Measurements from ENCODE around the gene TRIP13.

Gene TRIP13

DNA sequence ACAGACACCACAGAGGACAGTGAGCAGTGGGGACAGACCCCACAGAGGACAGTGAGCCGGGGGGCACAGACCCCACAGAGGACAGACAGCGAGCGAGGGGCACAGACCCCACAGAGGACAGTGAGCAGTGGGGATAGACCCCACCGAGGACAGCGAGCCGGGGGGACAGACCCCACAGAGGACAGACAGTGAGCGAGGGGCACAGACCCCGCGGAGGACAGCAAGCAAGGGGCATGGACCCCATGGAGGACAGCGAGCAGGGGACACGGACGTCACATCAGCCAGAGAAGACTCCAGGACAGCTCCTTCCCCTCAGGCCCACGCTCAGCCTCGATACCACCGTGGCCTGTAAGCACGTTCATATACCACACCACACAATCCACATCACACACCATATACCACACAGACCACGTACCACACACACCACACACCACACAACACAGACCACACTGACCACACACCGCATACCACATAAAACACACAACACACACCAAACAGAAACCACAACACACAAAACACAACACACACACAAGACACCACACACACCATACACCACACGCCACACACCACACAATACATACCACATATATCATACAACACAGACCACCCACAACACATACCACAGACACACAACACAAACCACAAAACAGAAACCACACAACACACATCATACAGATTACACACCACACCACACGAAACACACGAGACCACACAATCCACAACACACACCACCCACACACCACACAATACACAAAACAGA lies 36.7 kb upstream of the TRIP13 start:
- DNase-seq = no peak

DNA sequence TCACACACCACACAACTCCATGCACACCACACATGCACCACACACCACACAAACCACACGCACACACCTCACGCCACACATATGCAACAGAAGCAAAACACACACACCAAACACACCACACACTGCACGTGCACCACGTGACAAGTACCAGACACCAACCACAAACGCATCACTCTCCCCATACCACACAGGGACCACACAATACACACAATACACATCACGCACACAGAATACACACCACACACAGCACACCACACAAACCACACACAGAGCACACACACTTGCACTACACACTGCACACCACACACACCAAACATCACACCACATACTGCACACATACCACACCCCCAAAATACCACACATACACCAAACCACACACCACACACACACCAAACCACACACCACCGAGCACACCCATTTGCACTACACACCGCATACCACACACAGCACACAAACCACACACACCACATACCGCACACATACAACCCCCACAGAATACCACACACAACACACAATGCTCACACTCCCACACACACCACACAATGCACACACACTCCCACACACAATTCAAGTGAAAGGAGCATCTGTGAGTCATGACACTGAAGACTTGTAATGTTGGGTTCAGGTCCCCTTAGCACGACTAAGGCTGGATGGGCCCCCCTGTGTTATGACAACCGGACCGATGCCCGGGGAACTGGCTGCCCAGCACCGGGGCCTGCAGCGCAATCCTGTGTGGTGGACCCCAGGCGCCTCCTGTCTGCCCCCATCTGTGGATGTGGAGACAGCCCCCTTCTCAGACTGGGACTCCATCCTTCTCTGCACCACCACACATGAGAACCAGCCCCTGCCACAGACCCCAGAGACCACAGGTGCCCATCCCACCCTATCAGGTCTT lies 35.9 kb upstream of the TRIP13 start:
- no peak for DNase-seq

DNA sequence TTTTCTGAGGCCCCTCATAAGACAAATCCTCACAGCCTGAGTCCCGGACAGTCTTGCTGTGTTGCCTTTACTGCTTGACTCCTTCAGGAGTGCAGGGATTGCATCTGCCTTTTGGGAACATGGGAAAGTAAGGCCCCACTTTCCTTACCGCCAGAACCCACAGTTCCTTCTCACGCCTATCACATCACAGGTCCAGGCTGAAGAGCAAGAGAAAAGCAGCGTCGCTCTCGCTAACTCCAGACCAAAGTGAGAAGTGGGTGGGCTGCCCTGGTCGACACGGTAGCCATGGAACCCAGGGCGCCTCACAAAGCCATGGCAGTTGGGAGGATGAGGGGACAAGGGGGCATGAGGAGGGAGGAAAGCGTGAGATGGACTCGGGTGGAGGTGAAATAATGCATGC lies 34.0 kb upstream of the TRIP13 start:
- no peak for DNase-seq

DNA sequence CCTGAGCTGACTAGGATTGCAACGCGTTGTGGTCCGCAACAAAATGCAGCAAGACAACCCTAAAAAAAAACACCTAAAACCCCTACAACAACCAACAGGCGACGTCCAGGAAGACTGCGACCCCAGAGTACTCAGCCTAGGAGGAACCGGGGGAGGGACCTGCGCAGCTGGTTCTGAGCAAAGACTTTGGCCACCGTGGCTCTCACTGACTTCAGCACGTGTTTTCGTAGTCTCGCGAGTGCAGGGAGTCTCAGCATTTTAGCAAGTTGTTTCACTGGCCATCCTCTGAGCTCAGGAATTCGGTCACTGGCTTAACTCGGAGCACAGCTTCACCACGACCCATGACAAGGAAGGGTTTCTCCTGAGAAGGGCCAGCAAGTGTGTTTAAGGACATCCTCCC lies 33.3 kb upstream of the TRIP13 start:
- DNase-seq = no peak

DNA sequence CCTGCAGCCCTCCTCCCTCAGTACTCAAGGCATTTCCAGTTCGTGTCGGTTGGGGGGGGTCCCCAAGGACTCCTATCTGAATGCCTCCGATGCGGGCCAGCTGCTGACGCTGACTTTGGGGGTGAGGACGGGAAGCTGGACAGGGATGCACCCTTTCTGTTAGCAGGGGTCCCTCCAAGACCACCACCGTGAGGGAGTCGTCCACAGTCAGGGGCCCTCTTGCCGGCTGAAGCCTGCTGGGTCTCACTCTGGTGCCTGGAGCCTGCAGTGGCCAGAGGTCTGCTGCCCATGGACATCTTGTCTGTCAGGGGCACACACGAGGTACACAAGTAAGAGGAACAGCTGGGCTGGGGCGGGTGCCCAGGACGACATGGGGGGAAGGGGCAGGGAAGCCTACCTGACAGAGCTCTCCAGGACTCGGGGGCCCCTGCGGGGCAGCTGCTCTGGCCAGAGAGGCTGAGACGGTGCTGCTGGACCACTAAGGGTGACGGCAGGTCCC lies 32.8 kb upstream of the TRIP13 start:
- no peak for DNase-seq

DNA sequence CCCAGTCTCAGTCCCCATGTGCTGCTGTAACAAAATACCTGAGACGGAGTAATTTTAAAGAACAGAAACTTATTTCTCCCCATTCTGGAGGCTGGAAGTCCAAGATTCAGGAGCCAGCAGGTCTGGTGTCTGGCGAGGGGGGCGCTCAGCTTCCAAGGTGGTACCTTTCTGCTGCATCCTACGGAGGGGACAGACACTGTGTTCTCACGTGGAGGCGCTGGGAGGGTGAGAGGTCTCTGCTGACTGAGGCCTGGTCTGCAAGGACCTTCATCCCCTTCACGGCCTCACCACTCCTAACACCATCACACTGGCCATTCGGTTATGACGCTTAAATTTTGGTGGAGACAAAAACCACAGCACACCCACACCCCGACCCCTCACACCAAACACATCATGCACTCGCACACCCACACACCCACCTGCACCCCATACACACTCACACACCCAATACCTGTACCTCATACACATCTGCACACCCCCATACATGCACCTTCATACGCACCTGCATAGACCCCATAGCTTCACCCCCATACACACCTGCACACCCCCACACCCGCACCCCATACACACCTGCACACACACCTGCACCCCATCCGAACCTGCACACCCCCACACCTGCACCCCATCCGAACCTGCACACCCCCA lies 32.1 kb upstream of the TRIP13 start:
- no peak for DNase-seq

DNA sequence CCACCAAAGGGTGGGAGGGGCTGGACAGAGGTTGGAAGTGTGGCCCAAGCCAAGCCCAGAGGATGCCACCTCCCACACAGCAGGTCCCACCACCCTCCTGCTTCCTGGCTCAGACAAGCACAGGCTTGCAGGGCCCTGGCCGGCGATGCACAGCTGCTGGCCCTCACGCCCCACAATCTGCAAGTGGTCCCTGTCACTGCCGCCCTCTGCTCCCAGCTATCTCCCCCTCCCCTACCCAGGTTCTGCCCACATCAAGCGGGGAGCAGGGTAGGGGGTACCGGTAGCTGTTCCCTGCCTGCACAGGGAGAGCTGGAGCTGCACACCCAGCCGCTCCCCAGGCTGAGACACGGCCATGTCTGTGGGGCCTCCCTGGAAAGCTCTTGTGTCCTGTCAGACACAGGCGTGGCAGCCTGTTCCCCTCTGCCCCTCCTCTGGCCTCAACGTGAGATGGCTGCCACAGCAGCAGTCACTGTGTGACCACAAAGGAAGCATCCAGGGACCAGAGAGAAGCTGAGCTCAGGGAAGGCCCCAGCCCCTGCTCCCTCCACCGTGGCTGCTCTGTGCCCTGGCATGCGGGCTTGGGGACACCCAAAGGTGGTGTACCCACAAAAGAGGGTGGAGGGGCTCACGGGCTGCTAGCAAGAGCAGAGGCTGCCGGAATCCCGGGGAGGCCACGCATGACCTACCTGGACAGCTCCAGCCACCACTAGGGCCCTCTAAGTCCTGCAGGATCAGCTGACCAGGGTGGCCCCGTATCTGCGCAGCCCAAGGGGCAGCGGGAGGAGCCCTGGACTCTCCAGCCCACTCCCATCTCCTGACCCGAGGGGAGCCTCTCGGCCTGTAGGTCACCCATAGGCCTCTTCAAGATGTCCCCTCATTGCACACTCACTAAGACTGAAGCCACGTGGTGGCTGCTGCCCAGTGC lies 31.0 kb upstream of the TRIP13 start:
- no peak for DNase-seq

DNA sequence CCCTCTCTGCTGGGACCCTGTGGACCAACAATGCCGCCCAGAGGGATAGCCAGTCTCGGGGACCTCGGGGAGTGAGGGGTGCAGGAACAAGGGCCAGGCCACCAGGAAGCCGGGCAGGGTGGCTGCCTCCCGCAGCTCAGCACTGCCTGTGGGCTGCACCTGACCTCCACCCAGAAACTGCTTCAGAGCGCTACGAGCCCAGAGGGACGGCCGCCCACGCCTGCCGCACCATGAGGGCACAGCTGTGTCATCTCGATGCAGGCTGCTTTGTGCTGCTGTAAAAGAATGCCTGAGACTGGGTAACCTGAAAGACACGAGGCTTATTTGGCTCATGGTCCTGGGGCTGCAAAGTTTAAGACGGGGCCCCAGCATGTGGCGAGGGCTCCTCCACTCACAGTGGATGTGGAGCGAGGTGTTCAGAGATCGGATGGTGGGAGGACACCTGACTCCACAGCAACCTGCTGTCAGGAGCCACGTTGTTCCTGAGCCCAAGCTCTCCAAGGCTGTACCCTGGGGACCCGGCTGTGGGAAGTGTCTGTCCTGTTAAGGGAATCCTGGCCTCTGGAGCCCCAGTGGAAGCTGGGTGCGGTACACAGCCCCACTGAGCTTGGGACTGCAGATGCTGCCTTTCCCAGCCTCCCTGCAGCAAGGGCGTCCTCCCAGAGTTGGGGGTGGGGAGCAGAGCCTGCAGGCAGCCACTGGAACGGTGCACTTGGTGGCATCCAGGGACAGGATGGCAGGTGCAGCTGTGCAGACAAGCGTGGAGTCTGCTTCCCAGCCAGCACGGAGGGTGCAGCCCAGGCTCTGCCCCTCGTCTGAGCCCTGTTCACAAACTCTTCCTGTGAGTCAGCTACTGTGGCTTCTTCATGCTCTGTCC lies 30.1 kb upstream of the TRIP13 start:
- no peak for DNase-seq

DNA sequence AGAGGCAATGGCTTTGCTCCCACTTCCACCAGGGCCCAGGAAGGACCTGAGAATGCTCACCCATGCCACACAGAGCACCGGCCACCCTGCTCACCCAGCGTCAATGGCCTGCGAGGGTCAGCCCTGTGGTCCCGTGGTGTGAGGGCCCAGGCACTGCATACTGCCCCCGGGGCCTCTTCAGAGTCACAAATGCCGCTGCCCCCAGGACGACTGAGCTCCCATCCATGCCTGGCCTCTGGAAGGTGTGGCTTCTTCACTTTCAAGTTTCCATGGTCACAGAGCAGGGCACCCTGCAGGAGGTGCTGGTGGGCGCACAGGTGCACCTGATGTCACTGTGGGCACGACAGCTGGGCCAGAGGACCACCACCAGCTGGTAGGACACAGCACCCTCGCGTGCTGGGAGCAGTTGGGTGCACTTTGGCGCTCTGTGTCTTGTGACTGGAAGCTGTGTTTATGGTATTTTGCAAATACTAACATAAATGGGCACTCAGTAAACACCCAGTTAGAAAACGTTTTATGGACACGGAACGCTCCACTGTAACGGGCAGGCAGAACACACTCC lies 29.4 kb upstream of the TRIP13 start:
- DNase-seq = no peak

DNA sequence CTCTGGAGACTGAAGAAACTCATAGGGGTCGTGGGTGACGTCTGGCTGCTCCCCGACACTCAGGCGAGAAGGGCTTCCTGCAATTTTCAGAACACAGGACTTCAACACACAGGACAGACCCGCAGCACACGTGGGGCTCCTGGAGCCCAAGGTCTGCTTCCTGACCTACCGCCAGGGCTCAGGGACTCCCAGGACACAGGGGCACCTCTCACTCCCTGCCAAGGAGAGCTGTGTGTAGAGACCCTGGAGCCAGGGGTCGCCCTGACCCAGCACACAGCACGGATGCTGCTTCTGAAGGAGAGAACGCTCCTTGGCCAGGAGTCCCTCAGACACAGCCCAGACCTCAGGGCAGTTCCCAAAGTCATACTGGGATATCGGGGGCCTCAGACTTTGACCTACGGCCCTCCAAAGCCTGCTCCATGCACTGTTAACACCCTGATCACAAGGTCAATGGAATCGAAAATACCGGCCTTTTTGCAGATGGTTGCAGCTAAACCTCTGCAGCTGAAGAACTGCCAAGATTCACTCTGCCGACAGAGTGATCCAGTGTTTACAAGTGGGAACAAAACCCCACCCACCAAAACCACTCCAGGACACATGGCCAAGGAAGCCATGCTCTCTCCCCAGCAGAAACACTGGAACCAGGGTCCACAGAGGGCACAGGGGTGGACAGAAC lies 28.1 kb upstream of the TRIP13 start:
- DNase-seq = no peak

DNA sequence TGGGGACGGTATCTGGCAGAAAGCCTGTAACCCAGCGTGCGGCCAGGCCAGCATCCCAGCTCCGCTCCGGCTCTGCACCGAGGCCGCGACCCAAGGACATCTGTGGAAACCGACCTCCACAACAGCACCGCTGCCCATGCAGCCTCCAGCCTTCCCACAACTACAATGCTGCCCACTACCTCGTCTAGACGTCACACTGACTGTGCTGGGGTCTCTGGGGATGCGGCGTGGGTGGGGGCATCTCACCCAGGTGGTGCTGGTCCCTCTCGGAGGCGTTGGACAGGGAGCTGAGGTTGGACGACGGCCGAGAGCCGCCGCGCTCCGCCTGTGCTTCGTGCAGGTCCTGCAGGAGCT lies 27.5 kb upstream of the TRIP13 start:
- no peak for DNase-seq

DNA sequence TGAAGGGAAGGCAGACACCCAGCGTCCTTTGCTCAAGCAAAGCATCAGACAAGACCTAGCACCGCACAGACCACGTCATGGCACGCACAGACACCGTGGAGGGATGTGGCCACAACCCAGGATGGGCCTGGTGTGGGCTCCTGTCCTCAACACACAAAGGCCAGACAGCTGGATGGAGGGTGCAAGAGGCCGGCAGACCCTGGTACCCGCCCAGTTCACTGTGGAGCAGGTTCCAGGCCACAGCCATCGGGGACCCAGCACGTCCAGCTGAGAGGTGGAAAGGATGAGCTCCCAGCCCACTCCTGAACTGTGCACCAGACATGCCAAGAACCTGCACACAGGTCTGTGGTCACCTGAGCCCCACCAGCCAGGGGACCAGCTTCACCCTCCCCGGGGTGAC lies 26.9 kb upstream of the TRIP13 start:
- DNase-seq = no peak

DNA sequence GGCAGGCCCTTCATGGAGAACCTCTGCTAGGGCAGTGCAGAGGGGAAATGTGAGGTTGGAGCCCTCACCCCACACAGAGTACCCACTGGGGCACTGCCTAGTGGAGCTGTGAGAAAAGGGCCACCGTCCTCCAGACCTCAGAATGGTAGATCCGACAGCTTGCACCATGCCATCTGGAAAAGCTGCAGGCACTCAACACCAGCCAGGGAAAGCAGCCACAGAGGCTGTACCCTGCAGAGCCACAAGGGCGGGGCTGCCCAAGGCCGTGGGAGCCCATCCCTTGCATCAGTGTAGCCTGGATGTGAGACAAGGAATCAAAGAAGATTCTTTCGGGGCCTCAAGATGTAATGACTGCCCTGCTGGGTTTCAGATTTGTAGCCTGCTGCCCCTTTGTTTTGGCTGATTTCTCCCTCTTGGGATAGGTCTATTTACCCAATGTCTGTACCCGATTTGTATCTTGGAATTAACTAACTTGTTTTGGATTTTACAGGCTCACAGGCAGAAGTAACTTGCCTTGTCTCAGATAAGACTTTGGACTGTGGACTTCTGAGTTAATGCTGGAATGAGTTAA lies 25.3 kb upstream of the TRIP13 start:
- DNase-seq = no peak

DNA sequence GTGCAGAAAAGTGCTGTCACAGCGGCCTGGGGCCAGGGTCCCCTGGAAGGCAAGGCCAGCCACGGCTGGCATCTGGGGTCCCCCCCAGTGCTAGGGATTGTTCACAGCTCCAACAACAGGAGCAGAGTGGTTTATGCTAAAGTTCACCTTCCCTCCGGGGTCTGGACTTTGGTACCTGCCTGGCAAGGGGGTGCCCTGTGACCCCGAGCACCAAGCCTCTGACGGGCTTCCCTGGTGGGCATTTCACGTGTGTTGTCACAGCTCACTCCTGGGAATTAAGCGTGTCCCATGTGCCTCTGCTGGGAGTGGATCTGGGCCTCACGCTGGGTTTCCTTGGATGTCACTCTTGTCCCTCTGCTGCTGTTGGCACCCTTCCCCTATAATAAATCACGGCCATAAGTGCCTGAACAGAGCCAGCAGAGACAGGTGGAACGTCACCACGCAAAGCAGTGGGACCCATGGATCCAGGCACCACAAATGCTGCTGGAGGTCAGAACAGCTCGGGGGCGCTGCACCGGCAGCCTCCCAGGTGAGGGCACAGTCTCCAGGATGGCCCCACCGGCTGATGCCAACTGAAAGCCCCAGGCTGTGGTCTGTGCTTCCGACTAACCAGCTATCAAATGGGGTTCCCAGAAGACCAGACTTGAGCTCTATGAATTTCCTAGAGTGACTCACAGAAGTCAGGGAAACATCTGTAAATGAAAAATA lies 24.1 kb upstream of the TRIP13 start:
- DNase-seq = no peak

DNA sequence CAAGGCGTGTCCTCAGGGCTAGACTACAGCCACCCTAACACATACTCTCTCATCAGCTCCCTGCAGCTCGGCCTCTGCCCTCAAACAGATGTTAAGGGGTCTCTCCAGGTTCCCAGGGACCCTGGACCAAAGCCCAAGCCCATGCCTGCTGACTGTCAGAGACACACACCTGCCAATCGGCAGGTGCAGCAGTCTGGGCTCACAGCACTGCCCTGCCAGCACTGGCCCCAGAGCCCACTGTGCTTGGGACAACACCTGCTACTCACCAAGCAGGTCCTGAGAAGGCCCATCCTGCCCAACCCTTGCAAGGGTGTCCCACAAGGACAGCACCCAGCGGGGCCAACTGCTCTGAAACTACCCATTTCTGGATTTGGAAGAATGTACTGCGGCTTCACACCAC lies 21.7 kb upstream of the TRIP13 start:
- no peak for DNase-seq

DNA sequence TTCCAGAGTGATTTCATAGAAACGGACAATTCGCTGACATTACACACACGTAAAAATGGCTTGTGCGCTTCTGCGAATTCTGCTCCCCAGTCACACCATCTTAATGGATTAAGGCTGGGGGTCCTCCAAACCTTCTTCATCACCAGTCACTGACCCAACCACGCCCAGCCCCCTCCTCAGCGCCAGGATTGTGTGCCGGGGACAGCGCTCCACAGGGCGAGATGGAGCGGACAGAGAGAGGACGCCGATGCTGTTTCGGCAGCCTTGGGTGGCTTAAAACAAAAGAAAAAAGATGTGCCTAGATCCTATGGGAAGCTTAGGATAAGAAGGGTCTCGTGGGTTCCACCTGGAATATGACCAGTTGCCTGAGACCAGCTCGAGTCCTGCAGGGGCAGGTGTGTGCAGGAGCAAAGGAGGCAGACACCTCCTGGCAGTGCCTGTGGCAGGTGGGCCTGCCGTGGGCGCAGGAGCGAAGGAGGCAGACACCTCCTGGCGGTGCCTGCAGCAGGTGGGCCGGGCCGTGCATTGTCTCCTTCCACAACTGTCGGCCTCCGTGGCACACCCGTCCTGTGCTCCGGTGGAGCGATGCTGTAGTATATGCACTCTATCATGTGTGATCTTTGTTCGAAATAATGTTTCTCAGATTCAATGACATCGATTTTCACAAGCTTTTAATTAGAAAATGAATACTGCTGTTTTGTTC lies 20.9 kb upstream of the TRIP13 start:
- no peak for DNase-seq

DNA sequence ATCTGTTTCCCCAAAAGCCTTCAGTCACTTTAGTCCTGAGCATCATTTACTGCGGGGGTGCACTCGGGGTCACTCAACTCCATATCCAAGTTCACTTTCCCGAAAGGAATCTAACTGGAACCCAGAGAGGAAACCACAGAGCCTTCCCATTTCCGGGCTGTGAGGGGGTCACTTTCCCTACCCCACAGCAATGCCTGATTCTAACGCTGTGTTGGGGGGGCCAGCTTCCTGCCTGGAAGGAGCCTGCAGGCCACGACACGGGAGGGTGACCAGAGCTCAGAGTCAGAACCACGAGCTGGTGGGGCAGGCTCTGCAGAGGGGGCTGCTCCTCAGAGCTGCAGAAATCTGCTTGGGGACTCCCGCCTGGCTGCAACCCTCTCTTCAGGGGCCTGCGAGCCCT lies 20.4 kb upstream of the TRIP13 start:
- no peak for DNase-seq

DNA sequence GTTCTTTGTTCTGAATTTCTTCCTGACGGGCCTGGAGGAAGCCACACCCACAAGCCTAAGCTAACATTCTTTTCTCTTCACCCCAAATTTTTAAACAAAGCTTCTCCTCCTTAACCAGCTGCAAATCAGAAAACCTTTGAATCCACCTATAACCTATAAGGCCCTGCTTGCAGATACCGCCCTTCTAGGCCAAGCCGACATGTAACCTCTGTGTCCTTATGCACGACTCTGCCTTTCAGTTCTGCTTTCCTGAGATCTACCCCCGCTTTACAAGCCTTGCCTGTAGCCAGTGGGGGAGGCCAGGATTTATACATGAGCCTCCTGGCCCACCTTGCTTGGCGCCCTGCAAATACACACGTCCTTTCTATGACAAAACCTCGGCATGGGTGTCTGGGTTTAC lies 19.4 kb upstream of the TRIP13 start:
- no peak for DNase-seq

DNA sequence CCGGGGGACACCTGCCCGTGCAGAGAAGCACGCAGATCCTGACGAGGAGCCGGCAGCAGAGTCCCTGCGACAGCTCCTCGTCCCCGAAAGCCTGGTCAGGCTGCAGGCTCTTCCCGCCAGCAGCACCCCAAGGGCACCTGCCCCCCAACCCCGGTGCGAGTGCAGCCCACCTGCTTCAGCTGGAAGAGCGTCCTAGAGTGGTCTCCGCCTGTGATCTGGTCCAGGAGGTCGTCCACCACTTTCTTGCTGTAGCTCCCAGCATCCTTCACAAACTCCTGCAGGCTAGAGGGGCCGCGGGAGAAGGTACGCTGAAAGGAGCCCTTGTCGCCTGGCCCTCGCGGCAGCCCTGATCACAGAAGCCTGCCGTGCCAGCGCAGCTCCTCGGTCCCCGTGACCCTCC lies 16.8 kb upstream of the TRIP13 start:
- no peak for DNase-seq
